ENCODE data around the gene KIR3DL2.

- TF ChIP-seq, protein P1, sequence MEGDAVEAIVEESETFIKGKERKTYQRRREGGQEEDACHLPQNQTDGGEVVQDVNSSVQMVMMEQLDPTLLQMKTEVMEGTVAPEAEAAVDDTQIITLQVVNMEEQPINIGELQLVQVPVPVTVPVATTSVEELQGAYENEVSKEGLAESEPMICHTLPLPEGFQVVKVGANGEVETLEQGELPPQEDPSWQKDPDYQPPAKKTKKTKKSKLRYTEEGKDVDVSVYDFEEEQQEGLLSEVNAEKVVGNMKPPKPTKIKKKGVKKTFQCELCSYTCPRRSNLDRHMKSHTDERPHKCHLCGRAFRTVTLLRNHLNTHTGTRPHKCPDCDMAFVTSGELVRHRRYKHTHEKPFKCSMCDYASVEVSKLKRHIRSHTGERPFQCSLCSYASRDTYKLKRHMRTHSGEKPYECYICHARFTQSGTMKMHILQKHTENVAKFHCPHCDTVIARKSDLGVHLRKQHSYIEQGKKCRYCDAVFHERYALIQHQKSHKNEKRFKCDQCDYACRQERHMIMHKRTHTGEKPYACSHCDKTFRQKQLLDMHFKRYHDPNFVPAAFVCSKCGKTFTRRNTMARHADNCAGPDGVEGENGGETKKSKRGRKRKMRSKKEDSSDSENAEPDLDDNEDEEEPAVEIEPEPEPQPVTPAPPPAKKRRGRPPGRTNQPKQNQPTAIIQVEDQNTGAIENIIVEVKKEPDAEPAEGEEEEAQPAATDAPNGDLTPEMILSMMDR (IDR thresholded peaks at IDR 0.05): no peak
- TF ChIP-seq POLR2A (IDR thresholded peaks at IDR 0.05): no peak
Measured at GRCh38 chr19:54905421-54905802, 55.2 kb downstream of the KIR3DL2 start.
